Measurements from ENCODE around the gene HTR3D. TPM values are rescaled to one million over a fixed set of nuclear protein-coding genes. Genes with fewer than 3 reads are reported as not detected.

HTR3D gene
- total and polyA plus RNA-seq, 2 of the 13 experiments (the other 11 are each of a cell fraction or from before 2014, with no cell fraction given), result not detected

DNA sequence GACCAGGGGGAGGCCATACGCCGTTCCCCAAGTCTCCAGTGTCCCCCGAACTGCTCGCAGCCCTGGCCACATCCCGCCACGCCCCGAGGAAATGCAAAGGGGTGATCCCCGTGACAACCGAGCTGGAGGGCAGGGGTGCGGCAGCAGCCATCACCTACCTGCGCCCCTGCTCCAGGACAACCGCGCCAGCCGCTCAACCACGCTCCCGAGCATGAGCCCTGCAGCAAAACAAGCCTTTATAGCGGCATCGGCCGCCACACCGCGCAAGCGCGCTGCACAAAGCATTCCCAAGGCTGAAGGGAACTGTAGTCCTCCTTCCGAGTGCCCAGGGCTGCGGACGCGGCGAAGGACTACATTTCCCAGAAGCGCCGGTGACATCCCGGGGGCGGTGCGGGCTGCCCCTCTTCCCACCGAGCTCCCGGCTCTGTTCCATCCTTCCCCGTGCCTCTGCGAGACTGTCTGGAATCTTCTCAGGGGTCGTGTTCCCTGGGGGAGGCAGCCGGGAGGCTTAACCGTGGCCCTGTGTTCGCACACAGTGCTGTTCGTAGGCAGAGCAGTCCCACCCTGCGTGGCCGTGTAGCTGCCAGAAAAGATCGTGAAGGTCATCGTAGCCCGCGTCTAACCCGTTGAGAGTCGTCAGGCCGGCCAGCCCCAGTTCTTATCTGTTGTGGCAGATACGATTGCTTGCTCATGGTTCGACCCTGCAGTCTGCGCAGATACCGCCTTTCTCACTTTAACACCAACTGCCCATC, 13.7 kb upstream of the HTR3D start, which contains the start of gene ABCC5 (continued):
- TF ChIP-seq, protein P1, sequence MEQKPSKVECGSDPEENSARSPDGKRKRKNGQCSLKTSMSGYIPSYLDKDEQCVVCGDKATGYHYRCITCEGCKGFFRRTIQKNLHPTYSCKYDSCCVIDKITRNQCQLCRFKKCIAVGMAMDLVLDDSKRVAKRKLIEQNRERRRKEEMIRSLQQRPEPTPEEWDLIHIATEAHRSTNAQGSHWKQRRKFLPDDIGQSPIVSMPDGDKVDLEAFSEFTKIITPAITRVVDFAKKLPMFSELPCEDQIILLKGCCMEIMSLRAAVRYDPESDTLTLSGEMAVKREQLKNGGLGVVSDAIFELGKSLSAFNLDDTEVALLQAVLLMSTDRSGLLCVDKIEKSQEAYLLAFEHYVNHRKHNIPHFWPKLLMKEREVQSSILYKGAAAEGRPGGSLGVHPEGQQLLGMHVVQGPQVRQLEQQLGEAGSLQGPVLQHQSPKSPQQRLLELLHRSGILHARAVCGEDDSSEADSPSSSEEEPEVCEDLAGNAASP (CRISPR knock-in tag; IDR thresholded peaks at IDR 0.05; ENCODE audit: borderline replicate concordance), result peak; percentile 18
- TF ChIP-seq ZFP82 (CRISPR knock-in tag; IDR thresholded peaks at IDR 0.05; ENCODE audit: borderline replicate concordance), result no peak; the same call in 1 of the 2 replicates
- TF ChIP-seq, protein P2, sequence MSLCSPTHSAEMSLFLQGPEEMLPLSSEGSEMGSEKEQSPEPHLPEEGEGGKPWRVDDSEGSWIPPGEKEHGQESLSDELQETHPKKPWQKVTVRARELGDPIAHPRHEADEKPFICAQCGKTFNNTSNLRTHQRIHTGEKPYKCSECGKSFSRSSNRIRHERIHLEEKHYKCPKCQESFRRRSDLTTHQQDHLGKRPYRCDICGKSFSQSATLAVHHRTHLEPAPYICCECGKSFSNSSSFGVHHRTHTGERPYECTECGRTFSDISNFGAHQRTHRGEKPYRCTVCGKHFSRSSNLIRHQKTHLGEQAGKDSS (CRISPR knock-in tag; IDR thresholded peaks at IDR 0.05; ENCODE audit: borderline replicate concordance, low read depth), result peak; percentile 49; the same call in 1 of the 2 replicates
- TF ChIP-seq ZNF33B (CRISPR knock-in tag; IDR thresholded peaks at IDR 0.05), result no peak; the same call in 1 of the 2 replicates
- no peak for TF ChIP-seq GABPA (IDR thresholded peaks at IDR 0.05; ENCODE audit: low read depth, low read length)
- peak; percentile 74 for TF ChIP-seq GABPA (CRISPR knock-in tag; IDR thresholded peaks at IDR 0.05; ENCODE audit: low read depth)
- 0 out of 2 replicates have a peak, but pooled peaks have one; percentile 24 for TF ChIP-seq ZNF296 (CRISPR knock-in tag; conservative IDR thresholded peaks at IDR 0.05)
- TF ChIP-seq RORA (CRISPR knock-in tag; IDR thresholded peaks at IDR 0.05), result no peak
- peak; percentile 75 for TF ChIP-seq SMAD3 (CRISPR knock-in tag; IDR thresholded peaks at IDR 0.05)
- TF ChIP-seq PHB2 (IDR thresholded peaks at IDR 0.05; ENCODE audit: partially characterized antibody), result no peak
- TF ChIP-seq SIN3A (IDR thresholded peaks at IDR 0.05; ENCODE audit: borderline replicate concordance, low read depth, low read length), result peak; percentile 47; the same call in 1 of the 2 replicates
- TF ChIP-seq ZNF367 (CRISPR knock-in tag; IDR thresholded peaks at IDR 0.05; ENCODE audit: borderline replicate concordance), result no peak
- TF ChIP-seq GLI4 (CRISPR knock-in tag; IDR thresholded peaks at IDR 0.05; ENCODE audit: borderline replicate concordance), result 0 out of 2 replicates have a peak, but pooled peaks have one; percentile 5
- TF ChIP-seq, protein P3, sequence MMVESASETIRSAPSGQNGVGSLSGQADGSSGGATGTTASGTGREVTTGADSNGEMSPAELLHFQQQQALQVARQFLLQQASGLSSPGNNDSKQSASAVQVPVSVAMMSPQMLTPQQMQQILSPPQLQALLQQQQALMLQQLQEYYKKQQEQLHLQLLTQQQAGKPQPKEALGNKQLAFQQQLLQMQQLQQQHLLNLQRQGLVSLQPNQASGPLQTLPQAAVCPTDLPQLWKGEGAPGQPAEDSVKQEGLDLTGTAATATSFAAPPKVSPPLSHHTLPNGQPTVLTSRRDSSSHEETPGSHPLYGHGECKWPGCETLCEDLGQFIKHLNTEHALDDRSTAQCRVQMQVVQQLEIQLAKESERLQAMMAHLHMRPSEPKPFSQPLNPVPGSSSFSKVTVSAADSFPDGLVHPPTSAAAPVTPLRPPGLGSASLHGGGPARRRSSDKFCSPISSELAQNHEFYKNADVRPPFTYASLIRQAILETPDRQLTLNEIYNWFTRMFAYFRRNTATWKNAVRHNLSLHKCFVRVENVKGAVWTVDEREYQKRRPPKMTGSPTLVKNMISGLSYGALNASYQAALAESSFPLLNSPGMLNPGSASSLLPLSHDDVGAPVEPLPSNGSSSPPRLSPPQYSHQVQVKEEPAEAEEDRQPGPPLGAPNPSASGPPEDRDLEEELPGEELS (CRISPR knock-in tag; IDR thresholded peaks at IDR 0.05), result no peak
- peak; percentile 45; the same call in 1 of the 2 replicates for TF ChIP-seq TOE1 (CRISPR knock-in tag; IDR thresholded peaks at IDR 0.05)
- TF ChIP-seq ZNF644 (CRISPR knock-in tag; IDR thresholded peaks at IDR 0.05; ENCODE audit: low read depth), result no peak
- TF ChIP-seq SPEN (CRISPR knock-in tag; IDR thresholded peaks at IDR 0.05; ENCODE audit: low read depth), result peak; percentile 86
- TF ChIP-seq NBN (conservative IDR thresholded peaks at IDR 0.05), result no peak
- peak; percentile 40; the same call in 1 of the 2 replicates for TF ChIP-seq CHD2 (IDR thresholded peaks at IDR 0.05; ENCODE audit: low read depth, low read length)
- TF ChIP-seq FOXK2 (IDR thresholded peaks at IDR 0.05), result no peak
- TF ChIP-seq MAFG (CRISPR knock-in tag; IDR thresholded peaks at IDR 0.05), result no peak
- TF ChIP-seq, protein P4, sequence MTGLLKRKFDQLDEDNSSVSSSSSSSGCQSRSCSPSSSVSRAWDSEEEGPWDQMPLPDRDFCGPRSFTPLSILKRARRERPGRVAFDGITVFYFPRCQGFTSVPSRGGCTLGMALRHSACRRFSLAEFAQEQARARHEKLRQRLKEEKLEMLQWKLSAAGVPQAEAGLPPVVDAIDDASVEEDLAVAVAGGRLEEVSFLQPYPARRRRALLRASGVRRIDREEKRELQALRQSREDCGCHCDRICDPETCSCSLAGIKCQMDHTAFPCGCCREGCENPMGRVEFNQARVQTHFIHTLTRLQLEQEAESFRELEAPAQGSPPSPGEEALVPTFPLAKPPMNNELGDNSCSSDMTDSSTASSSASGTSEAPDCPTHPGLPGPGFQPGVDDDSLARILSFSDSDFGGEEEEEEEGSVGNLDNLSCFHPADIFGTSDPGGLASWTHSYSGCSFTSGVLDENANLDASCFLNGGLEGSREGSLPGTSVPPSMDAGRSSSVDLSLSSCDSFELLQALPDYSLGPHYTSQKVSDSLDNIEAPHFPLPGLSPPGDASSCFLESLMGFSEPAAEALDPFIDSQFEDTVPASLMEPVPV (CRISPR knock-in tag; IDR thresholded peaks at IDR 0.05), result peak; percentile 34; the same call in 1 of the 2 replicates
- TF ChIP-seq ZNF790 (CRISPR knock-in tag; IDR thresholded peaks at IDR 0.05; ENCODE audit: borderline replicate concordance), result peak; percentile 77; the same call in 1 of the 2 replicates
- TF ChIP-seq TMF1 (CRISPR knock-in tag; IDR thresholded peaks at IDR 0.05; ENCODE audit: low read depth), result peak; percentile 55; the same call in 1 of the 2 replicates
- TF ChIP-seq ZNF598 (CRISPR knock-in tag; IDR thresholded peaks at IDR 0.05; ENCODE audit: borderline replicate concordance), result peak; percentile 80; the same call in 1 of the 2 replicates

All from HepG2 (cell line).